ENCODE measurements around the gene CUL5.

GRCh38 chr11:108037211-108037610, 28.5 kb downstream of the CUL5 start:
- TF ChIP-seq CTCF (IDR thresholded peaks at IDR 0.05; ENCODE audit: insufficient read depth, low read length, poor library complexity, severe bottlenecking), result no peak
- no peak for TF ChIP-seq EZH2phosphoT487 (conservative IDR thresholded peaks at IDR 0.05; ENCODE audit: low read length)
